ENCODE data around the gene TPGS2.

Gene TPGS2

GRCh38 chr18:36786686-36787085 is 42.1 kb downstream of the TPGS2 start:
- Histone ChIP-seq H3K9ac (ENCODE audit: low read depth, low read length, poor library complexity, severe bottlenecking) (no peak overlapping the region), H3K4me1 (ENCODE audit: insufficient read depth, low read length, poor library complexity, severe bottlenecking) (no peaks in the 10 kb centered on the region), H3F3A (ENCODE audit: low read depth) (no peaks in the 10 kb centered on the region), H3K9me2 (replicated peaks; ENCODE audit: low read depth, low read length) (no peaks in the 10 kb centered on the region), H2AFZ (ENCODE audit: low read length) (no peak overlapping the region), H3K79me2 (ENCODE audit: insufficient read depth, low read length) (no peaks in the 10 kb centered on the region), H3K27me3 (ENCODE audit: insufficient read depth, low read length, poor library complexity, severe bottlenecking) (no peaks in the 10 kb centered on the region), H3K9me3 (ENCODE audit: insufficient read depth, low read depth, low read length) (peaks cover 5% of the 10 kb centered on the region; the same call in 1 of the 2 replicates), H4K20me1 (ENCODE audit: insufficient read depth, low read length, poor library complexity, severe bottlenecking) (no peaks in the 10 kb centered on the region), H3K36me3 (ENCODE audit: insufficient read depth, low read length) (peaks cover 26% of the 10 kb centered on the region; the same call in 1 of the 2 replicates), H3K4me3 (ENCODE audit: low read length, poor library complexity, severe bottlenecking) (no peak overlapping the region), H3K4me2 (ENCODE audit: low read depth, low read length, poor library complexity, severe bottlenecking) (no peak overlapping the region)
- TF ChIP-seq, protein P1, sequence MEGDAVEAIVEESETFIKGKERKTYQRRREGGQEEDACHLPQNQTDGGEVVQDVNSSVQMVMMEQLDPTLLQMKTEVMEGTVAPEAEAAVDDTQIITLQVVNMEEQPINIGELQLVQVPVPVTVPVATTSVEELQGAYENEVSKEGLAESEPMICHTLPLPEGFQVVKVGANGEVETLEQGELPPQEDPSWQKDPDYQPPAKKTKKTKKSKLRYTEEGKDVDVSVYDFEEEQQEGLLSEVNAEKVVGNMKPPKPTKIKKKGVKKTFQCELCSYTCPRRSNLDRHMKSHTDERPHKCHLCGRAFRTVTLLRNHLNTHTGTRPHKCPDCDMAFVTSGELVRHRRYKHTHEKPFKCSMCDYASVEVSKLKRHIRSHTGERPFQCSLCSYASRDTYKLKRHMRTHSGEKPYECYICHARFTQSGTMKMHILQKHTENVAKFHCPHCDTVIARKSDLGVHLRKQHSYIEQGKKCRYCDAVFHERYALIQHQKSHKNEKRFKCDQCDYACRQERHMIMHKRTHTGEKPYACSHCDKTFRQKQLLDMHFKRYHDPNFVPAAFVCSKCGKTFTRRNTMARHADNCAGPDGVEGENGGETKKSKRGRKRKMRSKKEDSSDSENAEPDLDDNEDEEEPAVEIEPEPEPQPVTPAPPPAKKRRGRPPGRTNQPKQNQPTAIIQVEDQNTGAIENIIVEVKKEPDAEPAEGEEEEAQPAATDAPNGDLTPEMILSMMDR (conservative IDR thresholded peaks at IDR 0.05; ENCODE audit: low read length), result no peak
- no peak for TF ChIP-seq EZH2phosphoT487 (IDR thresholded peaks at IDR 0.05; ENCODE audit: borderline replicate concordance)

DNA sequence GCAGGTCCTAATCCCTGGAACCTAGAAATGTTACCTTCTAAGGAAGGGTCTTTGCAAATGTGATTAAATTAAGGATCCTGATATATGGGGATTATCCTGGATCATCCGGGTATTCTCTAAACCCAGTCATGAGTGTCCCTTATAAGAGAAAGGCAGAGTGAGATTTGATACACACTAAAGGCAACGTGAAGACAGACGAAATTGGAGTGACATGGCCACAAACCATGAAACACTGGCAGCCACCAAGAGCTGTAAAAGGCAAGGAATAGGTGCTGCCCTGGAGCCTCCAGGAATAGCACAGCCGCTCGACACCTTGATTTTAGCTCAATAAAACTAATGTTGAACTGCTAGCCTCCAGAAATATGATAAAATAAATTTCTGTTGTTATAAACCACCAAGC is 45.0 kb downstream of the TPGS2 start:
- TF ChIP-seq, protein P1 (conservative IDR thresholded peaks at IDR 0.05; ENCODE audit: low read length), result no peak
- H2AFZ ChIP-seq (ENCODE audit: low read length), result no peak overlapping the region
- H3K4me3 ChIP-seq (ENCODE audit: low read length, poor library complexity, severe bottlenecking), result no peak overlapping the region
- no peaks in the 10 kb centered on the region for H4K20me1 ChIP-seq (ENCODE audit: insufficient read depth, low read length, poor library complexity, severe bottlenecking)
- no peaks in the 10 kb centered on the region for H3K79me2 ChIP-seq (ENCODE audit: insufficient read depth, low read length)
- no peak overlapping the region for H3K4me2 ChIP-seq (ENCODE audit: low read depth, low read length, poor library complexity, severe bottlenecking)
- no peak overlapping the region for H3K9ac ChIP-seq (ENCODE audit: low read depth, low read length, poor library complexity, severe bottlenecking)
- peaks cover 3% of the 10 kb centered on the region; the same call in 1 of the 2 replicates for H3K36me3 ChIP-seq (ENCODE audit: insufficient read depth, low read length)
- H3F3A ChIP-seq (ENCODE audit: low read depth), result no peaks in the 10 kb centered on the region
- H3K9me3 ChIP-seq (ENCODE audit: insufficient read depth, low read depth, low read length), result no peaks in the 10 kb centered on the region
- H3K9me2 ChIP-seq (replicated peaks; ENCODE audit: low read depth, low read length), result no peaks in the 10 kb centered on the region
- H3K27me3 ChIP-seq (ENCODE audit: insufficient read depth, low read length, poor library complexity, severe bottlenecking), result no peaks in the 10 kb centered on the region
- H3K4me1 ChIP-seq (ENCODE audit: insufficient read depth, low read length, poor library complexity, severe bottlenecking), result no peaks in the 10 kb centered on the region

DNA sequence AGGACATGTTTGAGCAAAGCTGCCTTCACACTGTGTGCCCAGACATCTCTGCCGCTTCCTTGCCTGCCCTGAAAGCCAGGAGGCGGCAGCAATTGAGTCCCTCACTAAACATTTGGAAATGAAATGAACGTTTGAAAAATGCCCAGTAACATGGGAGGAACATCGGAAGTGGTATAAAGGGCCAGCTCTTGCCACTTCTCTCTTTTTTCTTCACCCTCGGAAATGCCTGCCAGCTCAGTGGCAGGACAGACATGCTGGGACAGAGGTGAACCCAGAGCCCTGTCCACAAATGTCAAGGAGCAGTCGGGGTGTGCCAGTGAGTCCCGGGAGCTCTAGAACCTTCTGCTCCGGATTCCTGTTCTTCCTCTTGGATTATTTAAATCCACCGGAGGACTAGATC is 46.1 kb downstream of the TPGS2 start:
- H3K4me1 ChIP-seq (ENCODE audit: insufficient read depth, low read length, poor library complexity, severe bottlenecking), result no peaks in the 10 kb centered on the region
- no peaks in the 10 kb centered on the region for H3K9me2 ChIP-seq (replicated peaks; ENCODE audit: low read depth, low read length)
- TF ChIP-seq EZH2phosphoT487 (IDR thresholded peaks at IDR 0.05; ENCODE audit: borderline replicate concordance), result no peak
- TF ChIP-seq, protein P1 (conservative IDR thresholded peaks at IDR 0.05; ENCODE audit: low read length), result no peak
- no peaks in the 10 kb centered on the region for H3K9me3 ChIP-seq (ENCODE audit: insufficient read depth, low read depth, low read length)
- no peaks in the 10 kb centered on the region; the same call in 1 of the 2 replicates for H3K36me3 ChIP-seq (ENCODE audit: insufficient read depth, low read length)
- H3K27me3 ChIP-seq (ENCODE audit: insufficient read depth, low read length, poor library complexity, severe bottlenecking), result no peaks in the 10 kb centered on the region
- H4K20me1 ChIP-seq (ENCODE audit: insufficient read depth, low read length, poor library complexity, severe bottlenecking), result no peaks in the 10 kb centered on the region
- H3K4me3 ChIP-seq (ENCODE audit: low read length, poor library complexity, severe bottlenecking), result no peak overlapping the region
- no peak overlapping the region for H3K9ac ChIP-seq (ENCODE audit: low read depth, low read length, poor library complexity, severe bottlenecking)
- no peaks in the 10 kb centered on the region for H3F3A ChIP-seq (ENCODE audit: low read depth)
- H3K79me2 ChIP-seq (ENCODE audit: insufficient read depth, low read length), result no peaks in the 10 kb centered on the region
- H2AFZ ChIP-seq (ENCODE audit: low read length), result no peak overlapping the region
- no peak overlapping the region for H3K4me2 ChIP-seq (ENCODE audit: low read depth, low read length, poor library complexity, severe bottlenecking)
